ENCODE data around the gene SLC28A2.

DNA sequence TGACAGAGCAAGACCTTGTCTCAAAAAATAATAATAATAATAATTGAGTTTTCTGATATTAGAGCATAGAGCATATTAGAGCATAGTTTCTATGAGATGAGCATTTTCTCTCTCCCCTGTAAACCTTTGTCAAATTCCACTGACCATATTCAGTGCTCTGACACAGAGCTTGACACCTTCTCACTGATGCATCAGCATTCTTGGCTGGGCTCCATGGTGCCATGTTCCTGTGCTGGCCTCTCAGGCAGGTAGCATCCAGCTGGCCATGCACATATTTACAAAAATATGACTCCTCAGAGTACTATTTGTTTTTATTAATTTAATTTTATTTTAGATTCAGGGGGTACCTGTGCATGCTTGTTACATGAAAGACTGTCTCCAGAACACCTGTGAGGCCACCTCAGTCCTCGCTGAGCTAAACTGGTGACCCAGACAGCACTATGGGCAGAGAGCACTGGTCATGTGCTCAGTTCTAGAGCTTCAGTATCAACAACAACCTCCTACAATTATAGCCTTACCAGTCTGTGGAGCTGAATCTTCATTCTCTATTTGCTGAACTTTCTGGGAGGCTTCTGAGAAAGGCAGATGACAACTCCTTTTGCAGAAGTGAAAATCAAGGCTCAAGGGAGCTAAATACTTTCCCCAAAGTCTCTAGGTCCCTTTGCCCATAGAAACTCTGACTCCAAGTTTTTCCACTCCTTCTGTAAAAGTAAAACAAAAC is 21.6 kb upstream of the SLC28A2 start:
- TF ChIP-seq, protein P1, sequence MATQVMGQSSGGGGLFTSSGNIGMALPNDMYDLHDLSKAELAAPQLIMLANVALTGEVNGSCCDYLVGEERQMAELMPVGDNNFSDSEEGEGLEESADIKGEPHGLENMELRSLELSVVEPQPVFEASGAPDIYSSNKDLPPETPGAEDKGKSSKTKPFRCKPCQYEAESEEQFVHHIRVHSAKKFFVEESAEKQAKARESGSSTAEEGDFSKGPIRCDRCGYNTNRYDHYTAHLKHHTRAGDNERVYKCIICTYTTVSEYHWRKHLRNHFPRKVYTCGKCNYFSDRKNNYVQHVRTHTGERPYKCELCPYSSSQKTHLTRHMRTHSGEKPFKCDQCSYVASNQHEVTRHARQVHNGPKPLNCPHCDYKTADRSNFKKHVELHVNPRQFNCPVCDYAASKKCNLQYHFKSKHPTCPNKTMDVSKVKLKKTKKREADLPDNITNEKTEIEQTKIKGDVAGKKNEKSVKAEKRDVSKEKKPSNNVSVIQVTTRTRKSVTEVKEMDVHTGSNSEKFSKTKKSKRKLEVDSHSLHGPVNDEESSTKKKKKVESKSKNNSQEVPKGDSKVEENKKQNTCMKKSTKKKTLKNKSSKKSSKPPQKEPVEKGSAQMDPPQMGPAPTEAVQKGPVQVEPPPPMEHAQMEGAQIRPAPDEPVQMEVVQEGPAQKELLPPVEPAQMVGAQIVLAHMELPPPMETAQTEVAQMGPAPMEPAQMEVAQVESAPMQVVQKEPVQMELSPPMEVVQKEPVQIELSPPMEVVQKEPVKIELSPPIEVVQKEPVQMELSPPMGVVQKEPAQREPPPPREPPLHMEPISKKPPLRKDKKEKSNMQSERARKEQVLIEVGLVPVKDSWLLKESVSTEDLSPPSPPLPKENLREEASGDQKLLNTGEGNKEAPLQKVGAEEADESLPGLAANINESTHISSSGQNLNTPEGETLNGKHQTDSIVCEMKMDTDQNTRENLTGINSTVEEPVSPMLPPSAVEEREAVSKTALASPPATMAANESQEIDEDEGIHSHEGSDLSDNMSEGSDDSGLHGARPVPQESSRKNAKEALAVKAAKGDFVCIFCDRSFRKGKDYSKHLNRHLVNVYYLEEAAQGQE (IDR thresholded peaks at IDR 0.05; ENCODE audit: borderline replicate concordance) = no peak
- TF ChIP-seq, protein P1 (CRISPR knock-in tag; IDR thresholded peaks at IDR 0.05; ENCODE audit: low read depth) = no peak
- TF ChIP-seq ZNF766 (CRISPR knock-in tag; conservative IDR thresholded peaks at IDR 0.05) = no peak
- no peak for TF ChIP-seq NCOA2 (IDR thresholded peaks at IDR 0.05; ENCODE audit: partially characterized antibody in 2 of 2)
- TF ChIP-seq TEAD4 (IDR thresholded peaks at IDR 0.05; ENCODE audit: low read length) = no peak
- TF ChIP-seq TEAD4 (CRISPR knock-in tag; IDR thresholded peaks at IDR 0.05; ENCODE audit: borderline replicate concordance) = no peak
- TF ChIP-seq ZNF384 (IDR thresholded peaks at IDR 0.05; ENCODE audit: low read depth, low read length) = no peak
- TF ChIP-seq, protein P2, sequence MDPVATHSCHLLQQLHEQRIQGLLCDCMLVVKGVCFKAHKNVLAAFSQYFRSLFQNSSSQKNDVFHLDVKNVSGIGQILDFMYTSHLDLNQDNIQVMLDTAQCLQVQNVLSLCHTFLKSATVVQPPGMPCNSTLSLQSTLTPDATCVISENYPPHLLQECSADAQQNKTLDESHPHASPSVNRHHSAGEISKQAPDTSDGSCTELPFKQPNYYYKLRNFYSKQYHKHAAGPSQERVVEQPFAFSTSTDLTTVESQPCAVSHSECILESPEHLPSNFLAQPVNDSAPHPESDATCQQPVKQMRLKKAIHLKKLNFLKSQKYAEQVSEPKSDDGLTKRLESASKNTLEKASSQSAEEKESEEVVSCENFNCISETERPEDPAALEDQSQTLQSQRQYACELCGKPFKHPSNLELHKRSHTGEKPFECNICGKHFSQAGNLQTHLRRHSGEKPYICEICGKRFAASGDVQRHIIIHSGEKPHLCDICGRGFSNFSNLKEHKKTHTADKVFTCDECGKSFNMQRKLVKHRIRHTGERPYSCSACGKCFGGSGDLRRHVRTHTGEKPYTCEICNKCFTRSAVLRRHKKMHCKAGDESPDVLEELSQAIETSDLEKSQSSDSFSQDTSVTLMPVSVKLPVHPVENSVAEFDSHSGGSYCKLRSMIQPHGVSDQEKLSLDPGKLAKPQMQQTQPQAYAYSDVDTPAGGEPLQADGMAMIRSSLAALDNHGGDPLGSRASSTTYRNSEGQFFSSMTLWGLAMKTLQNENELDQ (CRISPR knock-in tag; IDR thresholded peaks at IDR 0.05; ENCODE audit: borderline replicate concordance) = no peak
- no peak for TF ChIP-seq HNRNPL (IDR thresholded peaks at IDR 0.05; ENCODE audit: low read depth, low read length)
- TF ChIP-seq, protein P3, sequence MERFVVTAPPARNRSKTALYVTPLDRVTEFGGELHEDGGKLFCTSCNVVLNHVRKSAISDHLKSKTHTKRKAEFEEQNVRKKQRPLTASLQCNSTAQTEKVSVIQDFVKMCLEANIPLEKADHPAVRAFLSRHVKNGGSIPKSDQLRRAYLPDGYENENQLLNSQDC (CRISPR knock-in tag; IDR thresholded peaks at IDR 0.05) = no peak
- TF ChIP-seq SETDB1 (IDR thresholded peaks at IDR 0.05; ENCODE audit: low read length) = no peak
- TF ChIP-seq, protein P4, sequence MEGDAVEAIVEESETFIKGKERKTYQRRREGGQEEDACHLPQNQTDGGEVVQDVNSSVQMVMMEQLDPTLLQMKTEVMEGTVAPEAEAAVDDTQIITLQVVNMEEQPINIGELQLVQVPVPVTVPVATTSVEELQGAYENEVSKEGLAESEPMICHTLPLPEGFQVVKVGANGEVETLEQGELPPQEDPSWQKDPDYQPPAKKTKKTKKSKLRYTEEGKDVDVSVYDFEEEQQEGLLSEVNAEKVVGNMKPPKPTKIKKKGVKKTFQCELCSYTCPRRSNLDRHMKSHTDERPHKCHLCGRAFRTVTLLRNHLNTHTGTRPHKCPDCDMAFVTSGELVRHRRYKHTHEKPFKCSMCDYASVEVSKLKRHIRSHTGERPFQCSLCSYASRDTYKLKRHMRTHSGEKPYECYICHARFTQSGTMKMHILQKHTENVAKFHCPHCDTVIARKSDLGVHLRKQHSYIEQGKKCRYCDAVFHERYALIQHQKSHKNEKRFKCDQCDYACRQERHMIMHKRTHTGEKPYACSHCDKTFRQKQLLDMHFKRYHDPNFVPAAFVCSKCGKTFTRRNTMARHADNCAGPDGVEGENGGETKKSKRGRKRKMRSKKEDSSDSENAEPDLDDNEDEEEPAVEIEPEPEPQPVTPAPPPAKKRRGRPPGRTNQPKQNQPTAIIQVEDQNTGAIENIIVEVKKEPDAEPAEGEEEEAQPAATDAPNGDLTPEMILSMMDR (IDR thresholded peaks at IDR 0.05 in 2 of 3, conservative IDR thresholded peaks at IDR 0.05 in 1 of 3; ENCODE audit: insufficient read depth in 2 of 3, low read depth in 1 of 3, low read length in 3 of 3) = no peak
